GM21737 (cell line): Measurements from ENCODE around the gene PDE4D.
"Not testable (repeated sequence)": the region's sequence is repeated elsewhere in the genome, so short reads cannot be mapped to it uniquely, and the experiment has no call there.

Experiments used
- ATAC-seq: cut with Tn5 transposase; IDR thresholded peaks from one replicate; pipeline ENCODE4 v1.9.1; 2021; ENCODE audit warnings: mild to moderate bottlenecking, moderate library complexity; ENCODE audit not compliant: unreplicated experiment

Gene PDE4D

DNA sequence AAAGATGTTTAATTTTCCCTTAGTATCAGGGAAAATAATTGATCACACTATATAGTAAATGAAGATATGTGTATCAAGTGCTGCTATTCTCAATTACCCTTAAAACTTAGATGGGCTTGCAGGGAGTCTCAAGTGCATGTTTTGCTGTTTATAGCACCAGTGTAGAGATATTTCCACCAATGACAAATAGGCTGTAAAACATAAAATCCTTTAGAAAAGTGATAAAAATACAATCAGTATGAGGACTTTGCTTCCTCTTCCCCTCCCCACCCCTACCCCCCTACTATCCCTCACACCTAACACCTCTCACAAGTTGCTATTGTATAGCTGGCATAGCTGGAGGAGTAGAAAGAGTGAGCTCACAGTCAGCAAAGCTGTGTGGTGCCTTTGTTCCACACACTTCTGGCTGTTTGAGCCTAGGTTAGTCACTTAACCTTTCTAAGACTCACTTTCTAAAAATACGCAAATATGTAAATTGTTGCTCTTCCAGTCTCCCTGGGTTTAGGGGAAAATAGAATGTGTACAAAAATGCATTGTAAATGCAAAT is 93.1 kb downstream of the PDE4D start:
- ATAC-seq: no peak

DNA sequence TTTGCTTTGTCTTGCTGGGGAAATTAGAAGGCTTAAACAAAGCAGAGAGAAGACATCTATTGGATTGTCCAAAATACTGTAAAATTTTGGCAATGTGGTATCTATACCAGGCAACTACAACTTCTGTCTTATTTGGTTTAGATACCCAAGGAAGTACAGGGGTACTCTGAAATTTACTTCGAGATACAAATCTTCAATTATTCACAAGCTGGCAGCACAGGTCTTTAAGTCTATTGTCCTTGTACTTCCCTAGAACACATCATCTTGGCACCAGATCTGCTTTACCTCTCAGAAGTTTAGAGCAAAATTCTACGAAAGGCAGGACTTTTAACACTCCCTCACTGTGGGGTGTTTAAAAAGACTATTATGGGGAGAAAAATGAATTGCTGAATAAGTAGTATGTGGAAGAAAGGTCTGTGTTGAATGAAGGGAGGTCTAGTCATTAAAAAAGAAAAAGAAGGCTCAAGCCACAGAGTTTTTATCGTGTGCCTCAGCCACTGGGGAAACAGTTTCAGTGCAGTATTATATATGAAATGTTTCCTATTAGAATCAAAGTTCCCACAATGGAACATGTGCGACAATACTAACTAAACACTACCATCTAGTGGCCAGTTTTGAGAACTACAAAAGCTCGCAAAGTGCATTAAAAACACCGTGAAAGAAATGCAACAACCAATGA is 93.7 kb downstream of the PDE4D start:
- ATAC-seq: peak; percentile 42

DNA sequence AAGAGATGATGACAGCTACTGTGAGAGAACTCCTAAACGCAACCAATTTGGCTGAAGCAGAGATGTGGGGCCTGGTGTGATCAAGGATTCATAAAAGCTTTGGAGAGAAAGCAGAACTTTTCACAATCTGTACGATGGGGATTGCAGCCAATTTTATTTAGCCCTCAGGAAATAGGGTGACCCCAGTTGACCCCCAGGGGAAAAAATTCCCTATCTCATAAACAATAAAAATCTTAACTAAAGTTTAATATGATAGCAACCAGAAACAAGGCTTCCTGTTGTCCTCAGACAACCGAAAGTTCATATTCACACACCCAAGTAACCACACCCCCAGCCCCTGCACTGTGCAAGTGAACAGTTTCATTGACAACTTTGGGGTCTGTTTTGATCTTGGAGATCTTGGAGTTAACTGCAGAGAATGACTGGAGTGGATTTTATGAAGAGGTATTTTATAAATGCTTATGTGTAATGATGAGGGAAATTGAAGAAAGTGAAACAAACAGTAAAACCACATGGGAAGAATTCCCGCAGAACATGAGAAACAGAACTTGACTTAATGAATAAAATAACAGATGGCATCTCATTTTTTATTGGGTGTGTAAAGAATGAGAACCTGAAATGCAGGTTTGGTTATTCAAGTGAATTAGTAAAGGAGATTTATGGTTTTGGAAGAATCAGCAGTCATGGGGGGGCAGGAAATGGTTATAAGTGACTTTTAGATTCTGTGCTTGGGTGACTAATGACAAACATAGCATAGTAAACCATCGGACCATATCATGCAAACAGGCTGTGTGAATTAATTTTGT is 94.5 kb downstream of the PDE4D start:
- ATAC-seq: peak; percentile 73

DNA sequence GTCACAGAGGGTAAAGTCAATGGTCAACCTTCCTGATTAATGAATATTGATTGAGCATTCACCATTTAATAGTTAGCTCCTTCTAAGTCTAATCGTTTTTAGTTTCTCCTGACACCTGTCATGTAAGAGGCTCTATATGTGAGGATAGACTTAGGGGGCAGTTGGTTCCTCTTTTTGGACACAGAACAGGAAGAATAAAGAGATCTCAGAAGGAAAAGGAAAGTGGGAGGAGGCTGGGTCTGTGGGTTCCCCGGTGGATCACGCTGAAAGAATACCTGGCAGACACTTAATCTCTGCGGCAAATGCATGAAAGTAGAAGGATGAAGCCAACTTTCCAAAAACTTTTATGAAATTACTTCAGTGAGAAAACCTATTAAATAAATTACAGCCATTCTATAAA is 98.4 kb downstream of the PDE4D start:
- ATAC-seq: no peak

DNA sequence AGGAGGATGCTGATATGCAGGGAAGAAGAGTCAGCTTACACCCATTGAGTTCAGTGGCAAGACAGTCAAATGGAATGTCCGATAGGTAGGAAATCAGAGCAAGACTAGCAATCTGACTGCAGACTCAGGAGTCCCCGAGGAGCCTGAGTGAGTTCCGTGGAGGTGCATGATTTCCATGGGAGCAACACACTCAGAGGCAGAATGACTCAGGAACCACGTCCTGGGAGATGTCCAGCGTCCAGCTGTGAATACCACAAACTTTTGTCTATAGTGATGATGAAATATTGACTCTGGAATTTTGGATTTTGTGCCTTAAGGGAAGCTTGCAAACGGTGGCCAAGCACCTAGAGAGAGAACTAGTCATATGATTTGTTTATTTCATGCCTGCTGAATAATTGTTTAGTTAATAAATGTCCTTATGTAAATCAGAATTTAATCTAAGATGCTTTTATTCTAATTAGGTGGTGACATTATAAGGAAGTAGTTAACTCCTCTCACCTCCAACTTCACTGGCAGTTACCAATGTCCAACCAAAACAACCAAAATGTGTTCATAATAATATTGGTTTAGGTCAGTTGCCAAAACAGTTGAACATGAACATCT is 100.4 kb downstream of the PDE4D start:
- no peak for ATAC-seq

DNA sequence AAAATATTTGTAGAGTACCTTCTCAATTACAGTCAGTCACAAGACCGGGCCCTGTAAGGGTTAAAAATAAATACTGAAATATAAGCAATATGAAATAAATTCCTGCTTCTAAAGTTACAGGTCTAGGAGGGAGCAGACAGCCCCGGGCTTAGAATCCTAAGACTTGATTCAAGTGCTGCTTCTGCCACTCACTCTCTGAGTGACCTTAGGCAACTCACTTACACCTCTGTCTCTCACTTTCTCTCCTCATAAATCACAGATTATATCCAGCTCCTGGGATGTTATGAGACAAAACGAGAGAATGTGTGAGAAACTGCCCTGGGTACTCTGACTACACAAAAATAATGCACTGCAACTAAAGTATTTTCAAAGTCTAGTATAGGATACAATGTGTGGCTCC is 101.9 kb downstream of the PDE4D start:
- no peak for ATAC-seq

DNA sequence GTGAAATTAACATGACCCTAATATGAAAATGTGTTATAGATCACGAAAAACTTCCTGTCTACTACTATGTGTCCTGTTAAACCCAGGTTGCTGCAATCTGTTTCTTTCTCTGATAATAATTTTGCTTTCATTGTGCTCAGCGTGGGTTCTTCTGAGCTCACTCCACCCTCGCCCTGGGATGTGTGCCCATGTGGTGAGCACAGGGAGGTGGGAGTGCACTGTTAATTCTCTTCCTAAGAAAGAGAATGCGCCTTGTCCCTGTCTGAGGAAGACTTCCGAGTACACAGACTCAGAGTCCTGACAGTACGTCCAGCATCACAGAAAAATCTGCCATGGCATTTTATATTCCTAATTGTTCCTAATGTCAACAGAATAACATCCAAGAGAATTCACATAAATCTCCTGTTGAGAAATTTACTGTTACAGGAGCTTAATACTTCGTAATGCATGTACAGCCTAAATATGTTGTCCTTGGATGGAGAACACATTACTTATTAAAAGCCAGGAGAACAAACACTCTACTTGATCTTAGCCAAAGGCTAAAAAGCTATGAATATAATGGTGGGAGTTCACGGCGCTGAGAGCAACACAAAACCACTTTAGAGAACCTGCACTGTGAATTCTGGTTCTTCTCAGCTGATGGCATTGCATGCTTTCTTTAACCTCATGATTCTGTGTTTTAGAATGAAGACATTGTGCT is 102.6 kb downstream of the PDE4D start:
- ATAC-seq: no peak

DNA sequence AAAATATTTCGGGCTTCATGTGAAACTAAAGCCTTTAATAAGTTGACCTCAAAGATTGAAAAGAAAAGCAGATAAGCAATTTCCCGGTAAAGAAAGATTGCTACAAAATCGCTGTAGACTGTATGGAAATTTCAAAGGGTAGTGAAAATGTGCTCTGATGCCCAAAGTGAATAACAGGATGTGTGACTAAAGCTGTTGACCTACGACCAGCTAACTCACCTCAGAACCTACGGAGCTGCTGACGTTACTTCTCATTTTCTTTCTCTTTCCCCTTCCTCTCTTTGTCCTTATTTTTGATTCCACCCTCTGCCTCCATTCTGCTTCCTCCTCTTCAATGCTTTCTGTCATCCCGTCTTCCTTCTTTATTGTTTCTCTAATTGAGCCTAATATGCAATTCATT is 103.2 kb downstream of the PDE4D start:
- ATAC-seq: no peak

DNA sequence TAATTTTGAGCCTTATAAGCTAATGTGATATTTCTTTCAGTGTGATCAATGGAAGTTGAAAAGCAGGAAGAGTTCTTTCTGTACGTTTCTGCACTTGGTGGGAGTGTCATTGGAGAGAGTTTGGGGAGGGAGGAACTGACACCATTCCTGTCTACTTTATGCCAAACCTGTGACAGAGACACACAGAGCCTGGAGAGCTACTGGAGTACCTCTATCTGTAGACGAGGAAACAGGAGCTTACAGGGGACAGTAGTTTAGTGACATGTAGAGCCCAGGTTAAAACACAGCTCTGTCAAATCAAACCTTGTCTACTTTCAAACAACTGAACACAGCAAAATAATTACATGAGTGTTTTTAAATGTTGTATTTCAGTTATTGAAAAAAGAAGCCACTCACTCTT is 103.6 kb downstream of the PDE4D start:
- ATAC-seq: no peak

DNA sequence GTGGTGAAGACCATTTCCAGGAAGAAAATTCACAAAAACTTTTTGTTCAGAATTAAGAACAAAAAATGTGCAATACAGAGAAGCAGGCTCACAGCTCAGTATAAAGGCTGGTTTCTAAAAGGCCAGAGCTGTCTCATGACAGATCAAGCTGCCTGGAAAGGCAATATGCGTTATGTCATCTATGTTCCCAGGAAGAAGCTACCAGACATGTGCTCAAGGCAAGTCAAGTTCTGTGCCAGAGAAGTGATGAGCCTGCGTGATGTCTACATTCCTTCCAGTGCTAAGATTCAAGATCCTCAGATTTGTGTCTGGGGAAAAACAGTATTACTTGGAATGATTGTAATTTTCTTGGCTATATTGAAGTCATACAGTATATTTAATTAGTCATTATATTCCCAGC is 104.3 kb downstream of the PDE4D start:
- no peak for ATAC-seq

DNA sequence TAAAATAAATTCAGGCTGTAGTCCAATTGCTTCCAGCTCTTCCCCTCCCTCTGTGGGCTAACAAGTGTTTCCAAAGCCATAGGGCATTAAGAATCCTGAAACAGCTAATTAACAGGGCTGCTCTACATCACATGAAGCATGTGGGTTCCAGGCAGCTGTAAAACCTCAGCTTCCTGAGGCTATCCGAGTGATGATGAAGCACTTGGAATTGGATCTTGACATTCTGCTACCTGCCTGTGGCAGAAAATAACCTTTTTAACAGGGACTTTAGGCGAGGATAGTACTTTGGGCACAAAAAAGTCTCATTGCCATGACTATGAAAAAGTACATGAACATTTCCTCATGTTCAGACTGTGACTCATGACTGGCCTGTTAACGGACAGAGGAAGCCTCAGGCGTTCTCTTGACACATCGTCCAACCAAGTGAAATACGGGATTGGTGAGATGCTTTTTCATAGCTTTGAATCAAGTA is 107.2 kb downstream of the PDE4D start:
- ATAC-seq: no peak

DNA sequence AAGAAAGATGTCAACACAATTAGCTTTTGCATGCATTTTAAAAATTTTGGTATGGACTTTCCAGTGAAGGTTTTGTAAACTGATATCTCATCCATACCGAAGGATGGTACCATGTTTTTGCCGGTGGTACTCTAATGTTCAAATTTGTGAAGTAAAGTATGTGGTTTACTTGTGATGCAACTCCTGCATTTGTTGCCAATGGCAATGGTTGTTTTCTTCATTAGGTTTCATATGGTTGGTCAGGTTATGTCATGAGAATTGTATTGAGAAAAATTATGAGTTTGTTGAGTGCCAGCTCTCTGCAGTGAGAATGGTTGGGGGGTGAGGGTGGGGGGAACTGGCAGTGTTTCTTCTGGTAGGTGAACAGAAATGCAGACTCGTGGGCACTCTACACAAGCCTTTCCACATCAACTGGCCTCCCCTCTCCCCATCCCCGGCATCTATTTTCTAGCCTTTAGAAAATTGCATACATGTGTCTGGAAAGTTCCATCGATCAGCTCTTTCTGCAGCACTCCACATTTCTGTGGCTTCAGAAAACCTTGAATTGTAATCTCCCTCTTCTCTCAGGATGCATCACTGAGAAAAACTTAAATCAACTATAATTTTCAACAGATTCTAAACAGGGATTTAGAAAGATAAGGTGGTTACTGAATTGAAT is 107.7 kb downstream of the PDE4D start:
- no peak for ATAC-seq

DNA sequence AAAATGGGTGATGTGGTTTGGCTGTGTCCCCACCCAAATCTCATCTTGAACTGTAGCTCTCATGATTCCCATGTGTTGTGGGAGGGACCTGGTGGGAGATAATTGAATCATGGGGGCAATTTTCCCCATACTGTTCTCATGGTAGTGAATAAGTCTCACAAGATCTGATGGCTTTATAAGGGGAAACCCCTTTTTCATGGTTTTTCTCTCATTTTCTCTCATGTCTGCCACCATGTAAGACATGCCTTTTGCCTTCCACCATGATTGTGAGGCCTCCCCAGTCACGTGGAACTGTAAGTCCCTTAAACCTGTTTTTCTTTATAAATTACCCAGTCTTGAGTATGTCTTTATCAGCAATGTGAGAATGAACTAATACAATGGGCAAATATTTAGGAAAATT is 108.8 kb downstream of the PDE4D start:
- ATAC-seq: not testable (repeated sequence)

DNA sequence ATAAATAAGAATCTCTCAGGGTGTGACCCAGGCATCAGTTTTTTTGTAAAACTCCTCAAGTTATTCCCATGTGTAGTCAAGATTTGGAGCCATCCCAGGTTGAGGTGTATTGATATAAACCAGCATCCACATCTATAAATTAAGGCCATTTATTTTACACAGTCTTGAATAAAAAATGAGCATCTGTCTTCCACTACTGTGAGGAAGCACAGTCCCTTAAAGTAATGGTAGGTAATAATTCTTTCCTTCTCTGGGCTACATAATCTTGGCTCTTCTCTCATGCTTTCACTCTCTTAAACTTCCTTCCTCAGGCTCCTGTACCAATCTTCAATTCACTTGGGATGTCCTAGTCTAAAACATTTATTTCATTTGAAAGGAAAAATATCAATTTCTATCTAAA is 110.3 kb downstream of the PDE4D start:
- ATAC-seq: no peak

DNA sequence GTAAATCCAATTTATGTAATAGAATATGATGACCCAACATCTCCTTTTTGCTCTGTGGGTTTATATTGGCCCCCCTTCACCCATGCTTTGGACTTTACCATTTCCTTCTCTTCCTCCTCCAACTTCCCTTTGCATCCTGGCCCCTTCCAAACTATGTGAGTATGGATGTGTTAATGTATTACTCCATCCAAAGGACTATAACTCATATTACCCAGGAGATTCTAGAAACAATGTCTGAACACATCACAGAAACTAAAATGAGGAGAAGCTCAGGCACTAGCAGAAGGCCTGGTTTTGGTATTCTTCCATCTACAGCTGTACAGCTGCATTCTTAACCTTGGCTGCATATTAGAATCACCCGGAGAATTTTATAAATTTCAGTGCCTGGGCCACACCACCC is 110.7 kb downstream of the PDE4D start:
- no peak for ATAC-seq

DNA sequence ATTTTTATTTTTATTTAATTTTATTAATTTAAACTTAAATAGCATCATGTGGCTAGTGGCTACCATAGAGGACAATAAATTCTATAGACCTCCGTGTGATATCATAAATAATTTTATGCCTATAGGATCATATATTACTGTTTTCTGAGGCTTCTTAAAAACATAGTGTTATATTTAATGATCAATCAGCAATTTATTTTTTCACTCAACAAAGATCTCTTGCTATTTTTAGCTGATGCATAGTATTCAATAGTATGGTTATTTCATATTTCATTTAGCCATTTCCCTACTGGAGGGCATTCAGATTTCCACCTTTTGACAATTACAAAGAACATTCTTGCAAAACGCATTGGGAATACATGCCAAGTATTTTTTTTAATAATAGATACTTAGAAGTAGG is 114.1 kb downstream of the PDE4D start:
- no peak for ATAC-seq

DNA sequence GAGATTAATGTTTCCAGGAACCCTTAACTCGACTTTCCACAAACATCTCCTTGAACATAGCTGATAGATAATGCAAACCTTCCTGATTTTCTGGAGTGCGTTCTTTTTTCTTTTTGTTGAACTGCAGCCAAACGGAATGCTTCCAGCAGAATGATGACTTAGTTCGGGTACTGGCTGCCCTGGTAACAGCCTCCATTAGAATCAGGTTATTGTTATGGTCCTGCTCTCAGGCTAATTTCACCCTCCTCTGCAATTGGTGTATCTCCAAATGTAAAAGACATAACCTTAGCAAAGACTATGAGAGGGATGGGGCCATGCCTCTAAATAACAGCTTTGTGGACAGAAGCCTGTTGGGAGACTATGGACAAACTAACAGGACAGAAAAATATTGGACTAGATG is 116.5 kb downstream of the PDE4D start:
- ATAC-seq: no peak

DNA sequence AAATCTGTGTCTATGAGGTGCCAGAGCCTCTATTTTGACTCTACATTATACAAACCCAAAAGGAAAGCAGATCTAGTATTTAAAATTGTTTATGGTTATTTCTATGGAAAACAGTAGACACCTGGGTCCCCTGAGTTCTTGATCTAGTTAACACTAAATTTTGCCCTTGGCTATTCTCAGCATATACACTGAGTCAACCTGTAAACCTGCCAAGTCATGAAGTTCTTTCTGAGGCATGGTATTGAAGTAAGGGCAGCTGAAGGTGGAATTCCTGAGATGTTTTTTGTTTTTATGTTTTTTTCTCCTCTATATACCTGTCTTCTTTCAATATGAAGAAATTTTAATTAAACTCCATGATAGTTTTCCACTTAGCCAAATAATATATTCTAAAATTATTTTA is 120.2 kb downstream of the PDE4D start:
- ATAC-seq: no peak

DNA sequence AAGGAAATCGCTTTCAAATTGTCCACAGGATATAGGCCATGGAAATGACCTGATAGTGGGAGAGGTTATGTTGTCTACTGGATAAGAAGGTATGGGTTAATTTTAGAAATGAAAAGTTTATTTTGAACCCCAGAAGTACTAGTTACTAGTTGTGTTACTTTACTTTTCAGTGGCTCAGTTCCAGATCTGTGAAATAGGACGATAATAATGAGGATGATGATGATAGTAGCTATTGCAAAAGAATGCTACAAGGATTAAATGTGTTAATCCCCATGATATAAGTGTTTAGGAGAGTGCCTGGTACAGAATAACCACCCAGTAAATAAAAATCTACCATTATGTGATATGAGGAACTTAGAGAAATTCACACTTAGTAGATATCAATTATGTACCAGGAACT is 120.8 kb downstream of the PDE4D start:
- ATAC-seq: no peak

DNA sequence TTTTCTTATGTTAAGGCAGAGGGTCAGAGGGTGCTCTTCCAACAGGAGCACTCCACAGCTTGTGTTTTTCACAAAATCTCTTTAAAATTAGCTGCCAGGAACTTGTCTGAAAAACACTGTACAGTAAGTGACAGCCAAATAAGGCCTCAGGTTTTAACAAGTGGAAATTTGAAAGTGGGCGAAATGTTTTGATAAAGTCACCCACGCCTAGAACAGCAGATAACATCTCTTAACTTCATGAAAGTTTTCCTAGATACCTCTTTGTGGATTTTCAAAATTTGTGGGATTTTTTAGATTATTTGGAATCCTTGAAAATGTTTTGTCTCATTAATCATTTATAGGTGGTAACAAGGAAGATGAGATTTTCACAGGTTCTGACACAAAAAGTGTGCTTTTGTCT is 121.3 kb downstream of the PDE4D start:
- ATAC-seq: no peak

DNA sequence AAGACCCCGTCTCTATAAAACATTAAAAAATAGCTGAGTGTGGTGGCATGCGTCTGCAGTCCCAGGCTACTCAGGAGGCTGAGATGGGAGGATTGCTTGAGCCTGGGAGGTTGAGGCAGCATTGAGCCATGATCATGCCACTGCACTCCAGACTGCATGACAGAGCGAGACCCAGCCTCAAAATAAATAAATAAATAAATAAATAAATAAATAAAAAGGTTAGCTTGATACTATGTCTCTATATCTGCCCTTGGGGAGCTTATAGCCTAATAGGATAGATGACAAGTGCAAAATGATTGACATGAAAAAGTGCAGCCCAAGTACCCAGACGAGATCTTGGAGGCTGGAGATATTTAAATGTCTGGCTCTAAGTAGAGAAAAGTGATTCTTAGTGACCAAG is 122.6 kb downstream of the PDE4D start:
- no peak for ATAC-seq
